Chondrocyte (in vitro differentiated cells): ENCODE data around the gene SLC7A6. TPM values are rescaled to one million over a fixed set of nuclear protein-coding genes. Genes with fewer than 3 reads are reported as not detected.

Source experiments
- DNase-seq: peaks from one replicate; pipeline ENCODE4 v3.0.0; 2021; ENCODE audit warnings: mixed read lengths, low spot score
- H3K27ac Mint-ChIP-seq: one replicate; pipeline ENCODE4 v1.8.0; 2021; ENCODE audit warnings: mild to moderate bottlenecking, moderate library complexity, mixed read lengths; ENCODE audit not compliant: unreplicated experiment
- H3K27me3 Mint-ChIP-seq: 2 replicates; pipeline ENCODE4 v1.8.0; 2021; ENCODE audit warnings: low read depth, mixed read lengths
- H3K36me3 Mint-ChIP-seq: 2 replicates; pipeline ENCODE4 v1.8.0; 2021; ENCODE audit warnings: low read depth, mixed read lengths
- H3K4me1 Mint-ChIP-seq: 2 replicates; pipeline ENCODE4 v1.8.0; 2021; ENCODE audit warnings: low read depth, mild to moderate bottlenecking, mixed read lengths
- H3K4me3 Mint-ChIP-seq: one replicate; pipeline ENCODE4 v1.8.0; 2021; ENCODE audit warnings: mild to moderate bottlenecking, moderate library complexity, mixed read lengths; ENCODE audit not compliant: unreplicated experiment
- H3K9me3 Mint-ChIP-seq: 2 replicates; pipeline ENCODE4 v1.8.0; 2021; ENCODE audit warnings: low read depth, mixed read lengths
- total RNA-seq: library from RNA; stranded (reverse); gene quantifications from 3 replicates; pipeline ENCODE4 v1.2.1, GENCODE V29; 2021
- TF ChIP-seq, protein P1 (sequence below): fragments of 200-600 bp; sonication (generic); IDR thresholded peaks from 2 replicates; pipeline ENCODE4 v1.5.0; 2021; ENCODE audit warnings: antibody characterized with exemption, mild to moderate bottlenecking, moderate library complexity

SLC7A6 gene
- total RNA-seq, 1 donor from 2014 or later, result 55.9 TPM

DNA sequence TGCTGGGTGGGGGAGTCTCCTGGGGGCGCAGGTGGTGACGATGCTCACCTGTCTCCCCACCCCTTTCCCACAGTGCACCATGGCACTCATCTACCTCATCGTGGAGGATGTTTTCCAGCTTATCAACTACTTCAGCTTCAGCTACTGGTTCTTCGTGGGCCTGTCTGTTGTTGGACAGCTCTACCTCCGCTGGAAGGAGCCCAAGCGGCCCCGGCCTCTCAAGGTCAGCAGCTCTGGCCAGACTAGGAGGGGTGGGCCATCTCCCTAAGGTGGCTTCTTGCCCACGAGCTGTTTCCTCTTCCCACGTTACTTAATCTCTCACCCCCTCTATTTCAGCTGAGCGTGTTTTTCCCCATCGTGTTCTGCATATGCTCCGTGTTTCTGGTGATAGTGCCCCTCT is 32.0 kb downstream of the SLC7A6 start:
- Mint-ChIP-seq H3K4me1 (peaks cover 33% of the 10 kb centered on the region), H3K4me3 (no peak overlapping the region), H3K27ac (no peak overlapping the region)

DNA sequence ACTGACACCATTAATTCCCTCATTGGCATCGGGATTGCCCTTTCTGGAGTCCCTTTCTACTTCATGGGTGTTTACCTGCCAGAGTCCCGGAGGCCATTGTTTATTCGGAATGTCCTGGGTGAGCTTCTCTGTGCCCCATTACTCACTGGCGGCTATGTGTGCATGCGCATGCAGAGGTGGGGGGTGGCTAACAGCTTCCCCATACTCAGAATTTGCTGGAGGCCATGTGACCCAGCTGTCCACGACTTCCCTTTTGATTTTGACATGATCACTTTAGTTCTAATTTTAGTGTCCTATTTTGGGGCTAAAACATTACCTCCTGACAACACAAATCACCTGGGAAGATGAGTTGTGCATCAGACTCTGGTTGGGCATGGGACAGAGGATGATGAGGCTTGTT is 32.4 kb downstream of the SLC7A6 start:
- Mint-ChIP-seq H3K4me1 (peaks cover 33% of the 10 kb centered on the region), H3K27me3 (no peaks in the 10 kb centered on the region), H3K36me3 (peaks cover 44% of the 10 kb centered on the region), H3K4me3 (no peak overlapping the region), H3K9me3 (no peaks in the 10 kb centered on the region), H3K27ac (no peak overlapping the region)
- no peak for DNase-seq
- TF ChIP-seq, protein P1, sequence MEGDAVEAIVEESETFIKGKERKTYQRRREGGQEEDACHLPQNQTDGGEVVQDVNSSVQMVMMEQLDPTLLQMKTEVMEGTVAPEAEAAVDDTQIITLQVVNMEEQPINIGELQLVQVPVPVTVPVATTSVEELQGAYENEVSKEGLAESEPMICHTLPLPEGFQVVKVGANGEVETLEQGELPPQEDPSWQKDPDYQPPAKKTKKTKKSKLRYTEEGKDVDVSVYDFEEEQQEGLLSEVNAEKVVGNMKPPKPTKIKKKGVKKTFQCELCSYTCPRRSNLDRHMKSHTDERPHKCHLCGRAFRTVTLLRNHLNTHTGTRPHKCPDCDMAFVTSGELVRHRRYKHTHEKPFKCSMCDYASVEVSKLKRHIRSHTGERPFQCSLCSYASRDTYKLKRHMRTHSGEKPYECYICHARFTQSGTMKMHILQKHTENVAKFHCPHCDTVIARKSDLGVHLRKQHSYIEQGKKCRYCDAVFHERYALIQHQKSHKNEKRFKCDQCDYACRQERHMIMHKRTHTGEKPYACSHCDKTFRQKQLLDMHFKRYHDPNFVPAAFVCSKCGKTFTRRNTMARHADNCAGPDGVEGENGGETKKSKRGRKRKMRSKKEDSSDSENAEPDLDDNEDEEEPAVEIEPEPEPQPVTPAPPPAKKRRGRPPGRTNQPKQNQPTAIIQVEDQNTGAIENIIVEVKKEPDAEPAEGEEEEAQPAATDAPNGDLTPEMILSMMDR, result no peak

More for the DNA sequence above, 32.0 kb downstream of the SLC7A6 start:
- Mint-ChIP-seq H3K9me3 (no peaks in the 10 kb centered on the region), H3K27me3 (no peaks in the 10 kb centered on the region), H3K36me3 (peaks cover 45% of the 10 kb centered on the region)
- TF ChIP-seq, protein P1, result no peak
- no peak for DNase-seq

DNA sequence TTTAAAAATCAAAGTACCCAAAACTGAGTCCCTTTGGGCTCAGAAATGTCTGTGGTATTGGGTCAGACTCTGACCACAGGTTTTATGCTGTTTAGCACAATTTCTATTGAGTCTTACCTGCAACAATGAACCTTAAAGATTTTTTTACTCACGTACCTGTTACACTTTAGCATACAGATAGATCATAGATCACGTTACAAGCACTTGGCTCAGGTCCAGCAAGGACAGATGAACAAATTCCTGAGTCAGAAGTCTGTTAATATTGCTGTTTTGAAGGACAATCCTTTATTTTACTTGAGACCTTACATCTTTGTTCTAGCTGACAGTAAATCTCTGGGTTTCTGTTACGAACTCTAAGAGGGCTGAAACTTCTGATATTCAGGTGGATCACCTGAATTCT is 33.6 kb downstream of the SLC7A6 start:
- H3K4me3 Mint-ChIP-seq, result no peak overlapping the region
- TF ChIP-seq, protein P1, result no peak
- peaks cover 49% of the 10 kb centered on the region for H3K36me3 Mint-ChIP-seq
- peak overlapping the region; percentile 27 for H3K27ac Mint-ChIP-seq
- H3K4me1 Mint-ChIP-seq, result peaks cover 33% of the 10 kb centered on the region
- DNase-seq, result no peak
- no peaks in the 10 kb centered on the region for H3K27me3 Mint-ChIP-seq
- H3K9me3 Mint-ChIP-seq, result no peaks in the 10 kb centered on the region

DNA sequence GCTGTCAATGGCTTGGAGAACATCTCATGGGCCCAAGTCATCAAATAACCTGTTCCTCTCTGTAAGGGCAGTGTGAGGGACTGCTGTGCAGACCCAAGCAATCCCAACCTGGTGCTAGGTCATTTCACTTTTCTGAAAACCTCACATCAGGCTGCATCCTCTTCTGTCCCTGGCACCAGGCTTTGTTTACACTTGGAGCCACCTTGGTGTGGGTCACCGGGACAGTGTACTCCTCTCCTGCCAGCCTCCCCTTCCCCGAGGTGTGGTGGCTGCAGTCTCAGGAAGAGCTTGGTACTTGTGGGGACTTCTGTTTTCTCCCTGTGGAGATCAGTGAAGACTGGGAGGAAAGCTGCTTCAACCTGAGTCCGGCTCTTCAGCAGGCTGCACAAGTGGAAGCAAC is 34.0 kb downstream of the SLC7A6 start:
- Mint-ChIP-seq H3K27me3 (no peaks in the 10 kb centered on the region), H3K9me3 (no peaks in the 10 kb centered on the region), H3K36me3 (peaks cover 48% of the 10 kb centered on the region), H3K4me3 (no peak overlapping the region), H3K4me1 (peaks cover 33% of the 10 kb centered on the region), H3K27ac (peak overlapping the region; percentile 77)
- DNase-seq, result no peak
- TF ChIP-seq, protein P1, result no peak

DNA sequence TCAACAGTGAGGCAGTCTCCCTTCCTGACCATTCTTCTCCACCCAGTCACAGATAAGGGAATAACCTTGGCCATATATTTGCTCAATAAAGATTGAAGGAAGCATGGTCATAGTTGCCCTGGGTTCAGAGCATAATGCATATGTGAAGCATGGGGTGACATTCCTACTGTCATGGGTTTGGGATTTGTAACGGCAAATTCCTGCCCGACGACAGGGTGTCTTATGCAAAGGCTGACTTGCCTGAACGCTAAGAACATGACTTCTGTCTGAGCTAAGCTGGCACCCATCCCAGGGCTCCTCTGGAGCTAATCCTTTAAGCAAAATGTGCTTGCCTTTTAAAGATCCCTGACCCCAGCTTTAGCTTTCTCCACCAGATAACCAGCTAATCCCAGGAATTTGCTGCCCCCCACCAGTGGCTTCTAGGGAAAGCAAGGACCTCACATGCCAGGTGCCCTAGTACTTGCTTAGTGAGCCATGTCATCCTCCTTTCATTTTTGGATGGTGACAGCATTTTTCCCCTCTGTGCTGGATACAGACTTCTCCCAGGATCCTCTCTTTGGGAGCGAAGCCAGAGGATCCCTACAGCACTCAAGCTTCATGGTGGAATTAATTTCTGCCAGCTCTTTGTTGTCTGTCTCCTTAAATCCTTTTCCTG is 34.7 kb downstream of the SLC7A6 start:
- Mint-ChIP-seq H3K4me1 (peaks cover 33% of the 10 kb centered on the region), H3K27me3 (no peaks in the 10 kb centered on the region), H3K27ac (peak overlapping the region; percentile 77), H3K4me3 (no peak overlapping the region), H3K36me3 (peaks cover 48% of the 10 kb centered on the region), H3K9me3 (no peaks in the 10 kb centered on the region)
- DNase-seq, result no peak
- TF ChIP-seq, protein P1, result no peak
